Esophagus (tissue), 2 donors: ENCODE data around the gene IMPDH1. TPM values are rescaled to one million over a fixed set of nuclear protein-coding genes. Genes with fewer than 3 reads are reported as not detected.

Experiments used
- H3K27ac ChIP-seq, 2 donors: one replicate each; pipeline ENCODE4 v1.5.1; 2013; ENCODE audit warnings: low read depth in 2 of 2, mild to moderate bottlenecking in 2 of 2, inconsistent platforms in 1 of 2, low read length in 1 of 2, moderate library complexity in 1 of 2
- H3K27me3 ChIP-seq, 2 donors: one replicate each; pipeline ENCODE4 v1.6.1; 2013; ENCODE audit warnings: low read length in 2 of 2, control low read depth in 1 of 2, mild to moderate bottlenecking in 1 of 2; ENCODE audit not compliant: insufficient read depth in 2 of 2, control insufficient read depth in 1 of 2
- H3K36me3 ChIP-seq, 2 donors: one replicate each; pipeline ENCODE4 v1.6.1; 2013; ENCODE audit warnings: low read length in 1 of 2; ENCODE audit not compliant: control insufficient read depth in 2 of 2, insufficient read depth in 2 of 2
- H3K4me1 ChIP-seq, 2 donors: one replicate each; pipeline ENCODE4 v1.6.1; 2013; ENCODE audit warnings: low read length in 1 of 2; ENCODE audit not compliant: control insufficient read depth in 2 of 2, insufficient read depth in 2 of 2
- H3K4me3 ChIP-seq, 2 donors: one replicate each; pipeline ENCODE4 v1.5.1; 2013; ENCODE audit warnings: low read length in 2 of 2, mild to moderate bottlenecking in 2 of 2, low read depth in 1 of 2, moderate library complexity in 1 of 2
- H3K9me3 ChIP-seq, 2 donors: one replicate each; pipeline ENCODE4 v1.6.1; 2013; ENCODE audit warnings: mild to moderate bottlenecking in 2 of 2, low read depth in 1 of 2, low read length in 1 of 2, moderate library complexity in 1 of 2; ENCODE audit not compliant: control insufficient read depth in 2 of 2, insufficient read depth in 1 of 2
- WGBS, 2 donors: extraction: QIAGEN DNeasy Blood & Tissue Kit; methylation state at CpG; one replicate each; pipeline ENCODE4 v1.1.7; 2013; 5-methylcytosine and 5-hydroxymethylcytosine counted together
- polyA plus RNA-seq, 2 donors: library from polyadenylated mRNA; stranded (reverse); fragments of 200-250 nt; gene quantifications; one replicate each; pipeline ENCODE4 v1.2.3, GENCODE V29; 2013
- donor health status: healthy with polysubstance abuse.
- donor health status: Bipolar disorder and iron deficiency.

Gene IMPDH1
- polyA plus RNA-seq, 2 donors: 19.4 to 25.7 TPM

GRCh38 chr7:128390871-128391565 is 18.8 kb downstream of the IMPDH1 start:
- H3K27ac ChIP-seq: no peak overlapping the region

GRCh38 chr7:128389618-128390329 is 20.0 kb downstream of the IMPDH1 start:
- Histone ChIP-seq H3K36me3 (peaks cover 3 to 20% of the 10 kb centered on the region in 2 donors), H3K27ac (no peak overlapping the region), H3K9me3 (no peaks in the 10 kb centered on the region), H3K4me1 (no peaks in the 10 kb centered on the region), H3K27me3 (no peaks in the 10 kb centered on the region), H3K4me3 (no peak overlapping the region)
- 69% methylated on average over 9 of the region's 9 CpGs for WGBS, 2 donors

More at GRCh38 chr7:128390871-128391565, 18.8 kb downstream of the IMPDH1 start:
- Histone ChIP-seq H3K27me3 (no peaks in the 10 kb centered on the region), H3K4me1 (no peaks in the 10 kb centered on the region), H3K9me3 (no peaks in the 10 kb centered on the region), H3K4me3 (no peak overlapping the region), H3K36me3 (peaks cover 3 to 26% of the 10 kb centered on the region in 2 donors)
- 79 to 81% methylated on average over 3 of the region's 3 CpGs for WGBS, 2 donors

GRCh38 chr7:128389085-128389617 is 20.6 kb downstream of the IMPDH1 start:
- 48 to 62% methylated on average over 2 of the region's 2 CpGs for WGBS, 2 donors
- Histone ChIP-seq H3K27me3 (no peaks in the 10 kb centered on the region), H3K27ac (no peak overlapping the region), H3K4me3 (no peak overlapping the region), H3K4me1 (no peaks in the 10 kb centered on the region), H3K9me3 (no peaks in the 10 kb centered on the region), H3K36me3 (peaks cover 3 to 15% of the 10 kb centered on the region in 2 donors)

- H3K27me3 ChIP-seq: no peaks in the 10 kb centered on the region
- H3K4me1 ChIP-seq: no peaks in the 10 kb centered on the region
- H3K36me3 ChIP-seq: peaks cover 0 to 7% of the 10 kb centered on the region in 2 donors
- WGBS, 2 donors: 39 to 40% methylated on average over 3 of the region's 3 CpGs
- H3K4me3 ChIP-seq: no peak overlapping the region
- H3K27ac ChIP-seq: no peak overlapping the region
- no peaks in the 10 kb centered on the region for H3K9me3 ChIP-seq
Observed at GRCh38 chr7:128388145-128388485, 21.7 kb downstream of the IMPDH1 start.

- no peaks in the 10 kb centered on the region for H3K4me1 ChIP-seq
- H3K27ac ChIP-seq: no peak overlapping the region
- peaks cover 0 to 1% of the 10 kb centered on the region in 2 donors for H3K36me3 ChIP-seq
- 21 to 25% methylated on average over 24 of the region's 24 CpGs for WGBS, 2 donors
- H3K27me3 ChIP-seq: no peaks in the 10 kb centered on the region
- H3K4me3 ChIP-seq: no peak overlapping the region
- H3K9me3 ChIP-seq: no peaks in the 10 kb centered on the region
Observed at GRCh38 chr7:128387216-128388144, 22.3 kb downstream of the IMPDH1 start.

GRCh38 chr7:128385988-128386925 is 23.5 kb downstream of the IMPDH1 start:
- WGBS, 2 donors: 86 to 90% methylated on average over 4 of the region's 4 CpGs
- H3K4me1 ChIP-seq: peaks cover 4 to 7% of the 10 kb centered on the region in 2 donors
- H3K9me3 ChIP-seq: no peaks in the 10 kb centered on the region

GRCh38 chr7:128384726-128385125 is 25.1 kb downstream of the IMPDH1 start:
- 75% methylated on average over 7 of the region's 7 CpGs for WGBS, 2 donors
- no peaks in the 10 kb centered on the region for H3K9me3 ChIP-seq

More at GRCh38 chr7:128385988-128386925, 23.5 kb downstream of the IMPDH1 start:
- Histone ChIP-seq H3K36me3 (no peaks in the 10 kb centered on the region), H3K4me3 (no peak overlapping the region), H3K27me3 (no peaks in the 10 kb centered on the region), H3K27ac (no peak overlapping the region)

GRCh38 chr7:128383776-128384175 is 26.0 kb downstream of the IMPDH1 start:
- Histone ChIP-seq H3K27ac (no peak overlapping the region), H3K36me3 (no peaks in the 10 kb centered on the region), H3K27me3 (no peaks in the 10 kb centered on the region), H3K4me3 (no peak overlapping the region), H3K9me3 (no peaks in the 10 kb centered on the region), H3K4me1 (peaks cover 4 to 11% of the 10 kb centered on the region in 2 donors)
- WGBS, 2 donors: 36 to 56% methylated on average over 3 of the region's 3 CpGs

More at GRCh38 chr7:128384726-128385125, 25.1 kb downstream of the IMPDH1 start:
- no peaks in the 10 kb centered on the region for H3K27me3 ChIP-seq
- H3K27ac ChIP-seq: no peak overlapping the region
- no peak overlapping the region for H3K4me3 ChIP-seq
- H3K36me3 ChIP-seq: no peaks in the 10 kb centered on the region
- peaks cover 4 to 11% of the 10 kb centered on the region in 2 donors for H3K4me1 ChIP-seq
